Stimulated activated CD8-positive, alpha-beta memory T cell treated with anti-CD3 and anti-CD28 coated beads, Interleukin-15, amount 100 ng/mL, for 4 hours (primary cell): ENCODE measurements around the gene SLA2.
"Not testable (repeated sequence)": the region's sequence is repeated elsewhere in the genome, so short reads cannot be mapped to it uniquely, and the experiment has no call there.

Experiments
- DNase-seq, 2 donors: peaks; one replicate each; pipeline ENCODE4 v3.0.0-alpha.2; 2020; ENCODE audit warnings: low read depth in 2 of 2

Gene SLA2

DNA sequence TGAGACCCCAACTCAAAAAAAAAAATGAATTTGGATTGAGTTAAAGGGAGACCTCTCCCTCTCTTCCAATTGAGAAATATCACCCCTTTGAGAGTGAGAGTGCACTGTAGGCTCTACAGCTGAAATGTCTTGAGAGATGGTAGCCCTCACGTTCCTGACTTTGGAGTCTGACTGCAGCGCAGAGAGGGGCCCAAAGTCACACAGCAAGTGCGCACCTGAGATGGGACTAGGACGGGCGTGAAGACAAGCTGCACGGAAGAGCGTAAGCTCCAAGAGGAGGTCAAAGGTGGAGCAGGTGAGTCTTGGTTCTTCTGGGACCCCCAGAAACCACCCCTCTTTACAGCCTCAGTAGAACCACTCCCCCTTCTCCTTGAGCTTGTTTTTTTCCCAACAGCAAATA is 643 bp downstream of the SLA2 start:
- DNase-seq: no peak

DNA sequence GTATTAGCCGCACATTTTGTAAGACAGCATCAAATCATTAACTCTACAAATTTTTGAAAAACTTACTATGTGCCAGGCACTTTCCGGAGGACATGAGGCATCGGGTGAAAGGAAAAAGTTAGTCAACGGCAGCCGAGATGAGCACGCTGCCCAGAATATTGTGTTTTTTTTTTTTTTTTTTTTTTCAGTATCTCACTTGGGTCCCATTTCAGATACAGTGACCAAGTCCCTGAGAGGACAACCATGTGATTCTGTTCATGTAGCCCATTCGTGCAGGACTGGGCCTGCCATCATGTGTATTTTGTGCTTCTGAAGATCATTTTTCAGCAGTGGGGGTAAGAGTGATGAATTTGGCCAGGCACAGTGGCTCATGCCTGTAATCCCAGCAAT is 1.3 kb downstream of the SLA2 start:
- peak in 1 of 2 donors; percentile 45 for DNase-seq

DNA sequence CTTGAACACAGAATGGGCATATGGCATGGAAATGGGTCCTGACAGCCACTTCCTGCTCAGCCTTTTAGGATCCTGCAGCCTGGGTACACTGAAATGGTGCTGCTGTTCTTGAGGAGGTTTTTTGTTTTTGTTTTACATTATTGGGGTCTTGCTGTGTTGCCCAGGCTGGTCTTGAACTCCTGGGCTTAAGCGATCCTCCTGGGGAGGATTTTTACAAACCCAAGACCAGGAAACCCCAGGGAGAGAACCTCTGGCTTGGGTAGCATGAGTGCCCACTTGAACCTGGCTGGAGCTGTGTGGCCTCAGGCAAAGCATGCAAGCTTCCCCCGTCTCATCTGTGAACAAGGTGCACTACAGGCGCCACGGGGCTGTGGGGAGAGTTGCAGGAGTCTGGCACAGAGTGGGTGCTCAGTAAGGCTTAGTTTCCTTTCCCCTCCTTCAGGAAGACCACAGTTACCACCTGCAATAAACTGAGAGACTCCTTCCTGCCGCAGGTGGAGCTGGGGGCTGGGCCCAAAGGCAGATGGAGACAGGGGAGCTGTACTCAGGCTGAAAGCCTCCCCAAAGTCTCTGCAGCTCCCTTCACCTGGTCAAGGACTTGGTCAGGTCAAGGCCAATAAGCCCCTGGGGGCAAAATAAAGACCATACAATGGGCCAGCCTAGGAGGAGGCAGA is 1.8 kb downstream of the SLA2 start:
- DNase-seq: peak; percentile 46 to 48

DNA sequence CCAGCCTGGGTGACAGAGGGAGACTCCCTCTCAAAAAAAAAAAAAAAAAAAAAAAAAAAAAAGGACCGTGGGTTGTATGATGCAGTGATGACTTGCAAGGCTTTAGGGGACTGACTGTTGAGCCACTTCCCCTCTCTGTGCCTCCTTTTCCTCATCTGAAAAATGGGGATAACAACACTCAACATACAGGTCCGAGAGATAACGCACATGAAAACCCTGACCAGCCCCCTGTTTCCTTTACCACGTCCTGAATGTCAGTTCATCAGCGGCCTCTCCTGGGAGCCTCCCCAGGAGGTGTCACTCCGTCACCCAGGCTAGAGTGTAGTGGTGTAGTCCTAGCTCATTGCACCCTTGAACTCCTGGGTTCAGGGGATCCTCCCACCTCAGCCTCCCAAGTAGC is 3.9 kb downstream of the SLA2 start:
- no peak for DNase-seq

DNA sequence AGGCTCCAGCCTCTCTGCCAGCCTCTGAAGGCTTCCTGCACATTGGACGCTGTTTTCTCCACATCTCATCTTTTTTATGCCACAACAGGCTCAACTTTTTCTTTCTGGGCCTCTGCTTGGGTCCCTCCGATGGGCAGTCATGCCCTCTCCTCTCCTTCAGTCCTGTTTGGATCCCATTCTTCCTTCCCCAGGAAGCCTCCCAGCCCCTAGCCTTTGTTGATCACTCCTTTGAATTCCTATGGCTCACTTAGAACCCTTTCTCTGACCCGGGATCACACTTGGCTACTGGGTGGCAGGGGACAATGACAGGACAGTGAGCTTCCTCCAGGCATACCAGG is 4.5 kb downstream of the SLA2 start:
- no peak for DNase-seq

DNA sequence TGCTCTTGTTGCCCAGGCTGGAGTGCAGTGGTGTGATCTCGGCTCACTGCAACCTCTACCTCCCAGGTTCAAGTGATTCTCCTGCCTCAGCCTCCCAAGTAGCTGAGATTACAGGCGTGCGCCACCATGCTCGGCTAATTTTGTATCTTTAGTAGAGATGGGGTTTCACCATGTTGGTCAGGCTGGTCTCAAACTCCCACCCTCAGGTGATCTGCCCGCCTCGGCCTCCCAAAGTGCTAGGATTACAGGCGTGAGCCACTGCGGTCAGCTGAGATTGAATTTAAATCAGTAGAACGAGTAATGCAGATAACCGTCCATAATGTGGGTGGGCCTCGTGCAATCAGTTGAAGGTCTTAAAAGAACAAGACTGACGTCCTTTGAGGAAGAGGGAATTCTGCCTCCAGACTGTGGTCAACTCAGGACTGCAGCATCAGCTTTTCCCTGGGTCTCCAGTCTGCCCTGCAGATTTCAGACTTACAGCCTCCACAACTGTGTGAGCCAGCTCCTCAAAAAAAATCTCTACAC is 7.1 kb downstream of the SLA2 start:
- DNase-seq: not testable (repeated sequence)

DNA sequence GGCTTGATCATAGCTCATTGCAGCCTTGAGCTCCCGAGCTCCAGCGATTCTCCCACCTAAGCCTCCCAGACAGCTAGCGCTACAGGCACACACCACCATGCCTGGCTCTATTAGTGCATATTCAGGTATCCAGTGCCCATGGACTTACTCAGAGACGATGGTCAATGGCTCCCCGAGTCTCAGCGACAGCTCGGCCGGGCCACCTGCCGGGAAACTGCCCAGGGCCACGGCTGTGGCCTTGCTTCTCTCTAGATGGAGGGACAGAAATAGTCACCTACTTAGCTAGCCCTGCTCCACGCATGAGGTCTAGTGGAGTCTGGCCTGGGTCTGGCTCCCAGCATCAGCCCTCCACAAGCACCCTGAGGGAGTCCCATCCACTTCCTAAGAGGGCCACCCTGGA is 11.7 kb downstream of the SLA2 start:
- no peak for DNase-seq

DNA sequence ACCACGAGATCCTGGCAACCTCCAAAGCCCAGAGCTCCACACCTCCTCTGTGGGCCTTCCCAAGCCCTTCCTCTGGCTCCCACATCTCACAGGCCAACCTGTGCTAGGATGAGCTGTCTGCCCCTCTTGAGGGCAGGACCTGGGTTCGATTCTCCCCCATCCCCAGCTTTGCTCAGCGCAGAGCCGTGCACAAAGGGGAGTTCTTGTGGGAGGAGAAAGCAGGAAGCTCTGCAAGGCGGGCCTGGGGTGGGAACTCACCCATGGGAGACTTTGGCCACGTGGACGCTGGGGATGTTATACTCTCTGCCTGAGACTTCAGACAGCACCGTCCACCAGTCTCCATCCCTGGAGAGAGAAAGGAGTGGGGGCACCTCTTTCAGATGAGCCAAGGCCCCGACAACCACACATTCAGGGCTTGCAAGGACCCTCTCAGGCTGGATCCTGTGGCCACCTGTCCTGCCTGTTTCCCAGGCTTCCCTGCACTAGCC is 12.7 kb downstream of the SLA2 start:
- no peak for DNase-seq

DNA sequence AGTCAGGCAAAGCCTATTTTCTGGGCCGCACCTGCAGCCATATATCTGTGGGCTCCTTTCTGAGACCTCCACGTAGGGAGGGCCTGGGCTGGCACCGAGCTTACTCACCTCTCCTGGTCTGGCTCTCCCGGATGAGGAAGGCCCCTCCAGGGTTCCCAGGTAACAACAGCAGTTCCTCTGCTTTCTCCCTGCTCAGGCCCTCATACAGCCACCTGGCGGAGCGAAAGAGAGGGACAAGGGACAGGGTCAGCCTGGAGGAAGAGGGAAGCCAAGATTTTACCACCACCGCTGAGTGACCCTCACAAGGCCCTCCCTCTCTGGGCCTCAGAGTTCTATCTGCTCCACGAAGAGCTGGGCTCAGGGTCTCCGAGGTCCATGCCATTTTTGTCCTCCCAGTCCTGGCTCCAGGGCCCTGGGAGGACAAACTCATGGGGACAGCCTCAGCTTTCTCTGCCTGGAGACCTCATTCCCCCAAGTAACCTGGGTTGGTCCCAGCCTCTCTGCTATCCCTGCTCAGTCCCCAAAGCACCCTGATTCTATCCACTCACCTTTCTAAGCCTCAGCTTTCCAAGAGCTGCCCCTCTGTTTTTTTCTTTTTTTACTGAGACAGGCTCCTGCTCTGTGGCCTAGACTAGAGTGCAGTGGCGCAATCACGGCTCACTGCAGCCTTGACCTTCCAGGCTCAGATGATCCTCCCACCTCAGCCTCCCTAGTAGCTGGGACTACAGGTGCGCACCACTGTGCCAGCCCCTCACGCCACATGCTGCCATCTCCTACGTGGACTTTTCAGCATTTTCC is 13.3 kb downstream of the SLA2 start:
- no peak for DNase-seq

DNA sequence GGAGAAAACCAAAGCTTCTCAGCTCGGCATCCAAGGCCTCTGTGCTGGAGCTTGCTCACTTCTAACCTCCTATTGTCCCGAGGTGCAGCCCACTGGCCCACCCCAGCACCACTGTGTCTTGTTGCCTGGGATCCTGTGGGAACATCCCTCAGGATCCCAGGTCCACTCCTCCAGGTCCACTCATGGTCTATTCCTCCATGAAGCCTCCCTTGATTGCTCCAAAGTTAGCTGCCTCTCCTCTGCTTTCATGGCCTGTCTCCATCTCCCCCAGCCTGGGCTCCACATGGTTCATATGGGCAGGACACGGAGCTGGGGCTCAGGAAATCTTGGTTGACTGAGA is 13.9 kb downstream of the SLA2 start:
- no peak for DNase-seq

DNA sequence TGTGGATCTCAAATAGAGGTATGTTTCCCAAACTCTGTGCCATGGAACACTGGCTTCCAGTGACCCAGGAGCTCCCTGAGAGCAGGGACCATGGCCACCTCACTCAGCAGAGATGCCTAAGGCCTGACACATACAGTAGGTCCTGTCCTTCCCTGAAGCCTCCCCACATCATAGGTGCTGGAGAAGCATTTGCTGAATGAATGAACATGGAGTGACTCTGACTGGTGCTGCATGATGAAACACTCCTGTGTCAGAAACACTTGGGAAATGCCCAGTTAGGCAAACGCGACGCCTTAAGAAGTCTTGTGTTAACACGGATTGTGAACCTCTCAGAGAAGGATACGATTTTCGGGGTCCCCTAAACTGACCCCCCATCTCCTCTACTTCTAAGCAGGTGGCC is 14.3 kb downstream of the SLA2 start:
- no peak for DNase-seq

DNA sequence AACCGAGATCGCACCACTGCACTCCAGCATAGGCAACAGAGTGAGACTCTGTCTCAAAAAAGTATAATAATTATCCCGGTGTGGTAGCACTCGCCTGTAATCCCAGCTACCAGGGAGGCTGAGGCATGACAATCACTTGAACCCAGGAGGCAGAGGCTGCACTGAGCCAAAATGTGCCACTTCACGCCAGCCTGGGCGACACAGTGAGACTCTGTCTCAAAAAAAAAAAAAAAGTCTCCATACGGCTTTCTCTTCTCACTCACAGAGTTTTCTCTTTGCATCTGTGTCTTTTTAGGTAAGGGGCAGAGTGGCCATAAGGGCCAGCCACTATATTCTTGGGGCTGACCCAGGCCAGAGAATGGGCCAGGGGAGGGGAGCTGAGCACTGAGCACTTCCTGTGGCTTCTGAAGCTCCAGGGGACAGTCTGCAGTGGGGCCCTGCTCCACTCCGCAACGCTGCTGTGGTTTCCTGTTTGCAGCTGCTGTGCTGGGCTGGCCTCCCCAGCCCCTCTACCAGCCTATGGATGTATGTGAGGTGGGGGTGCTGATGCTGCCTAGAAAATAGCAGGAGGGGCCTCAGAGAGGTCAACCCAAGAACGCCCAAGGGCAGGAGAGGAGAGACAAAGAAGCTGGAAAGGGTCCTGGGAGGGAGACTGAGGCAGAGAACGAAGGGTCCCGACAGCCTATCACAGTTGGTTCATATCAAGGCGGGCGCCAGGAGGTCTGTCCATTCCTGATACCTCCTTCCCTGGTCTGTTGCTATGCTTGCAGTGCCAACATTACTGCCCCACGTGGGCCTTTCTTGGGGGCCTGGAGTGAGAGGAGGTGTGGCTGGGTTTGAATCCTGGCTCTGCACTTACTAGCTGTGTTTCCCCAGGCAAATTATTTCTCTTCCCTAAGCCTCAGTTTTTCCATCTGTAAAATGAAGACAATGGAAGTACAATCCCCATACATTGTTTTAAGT is 16.0 kb downstream of the SLA2 start:
- peak in 1 of 2 donors; percentile 16 for DNase-seq

DNA sequence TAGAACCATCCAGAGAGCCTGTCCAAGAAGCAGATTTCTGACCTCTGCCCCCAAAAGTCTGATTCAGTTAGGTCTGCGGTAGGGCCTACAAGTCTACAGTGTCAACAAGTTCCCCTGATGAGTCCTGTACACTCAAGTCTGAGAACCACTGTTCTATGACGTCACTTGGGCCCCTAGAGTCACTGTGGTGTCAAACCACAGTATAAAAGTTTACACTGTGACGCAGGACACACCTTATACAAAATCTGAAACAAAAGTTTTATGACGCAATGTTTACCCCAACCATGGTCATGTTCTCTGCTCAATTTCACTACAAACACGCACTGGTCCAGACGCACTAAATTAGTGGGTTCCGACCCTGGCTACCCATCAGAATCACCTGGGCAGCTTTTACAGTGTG is 17.9 kb downstream of the SLA2 start:
- no peak for DNase-seq

DNA sequence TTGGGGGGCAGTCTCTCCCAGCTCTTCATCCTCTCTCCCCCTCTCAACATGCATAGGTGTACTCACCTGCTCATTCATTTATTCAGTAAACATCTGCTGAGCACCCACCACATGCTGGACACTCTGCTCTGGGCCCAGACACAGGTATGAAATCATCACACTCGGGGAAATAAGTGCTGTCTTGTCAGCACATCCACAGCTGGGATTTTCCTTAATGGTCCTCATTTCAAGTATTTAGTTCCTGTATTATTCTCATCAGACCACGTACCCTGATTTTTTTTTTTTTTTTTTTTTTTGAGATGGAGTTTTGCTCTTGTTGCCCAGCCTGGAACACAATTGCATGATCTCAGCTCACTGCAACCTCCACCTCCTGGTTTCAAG is 21.1 kb downstream of the SLA2 start:
- no peak for DNase-seq

DNA sequence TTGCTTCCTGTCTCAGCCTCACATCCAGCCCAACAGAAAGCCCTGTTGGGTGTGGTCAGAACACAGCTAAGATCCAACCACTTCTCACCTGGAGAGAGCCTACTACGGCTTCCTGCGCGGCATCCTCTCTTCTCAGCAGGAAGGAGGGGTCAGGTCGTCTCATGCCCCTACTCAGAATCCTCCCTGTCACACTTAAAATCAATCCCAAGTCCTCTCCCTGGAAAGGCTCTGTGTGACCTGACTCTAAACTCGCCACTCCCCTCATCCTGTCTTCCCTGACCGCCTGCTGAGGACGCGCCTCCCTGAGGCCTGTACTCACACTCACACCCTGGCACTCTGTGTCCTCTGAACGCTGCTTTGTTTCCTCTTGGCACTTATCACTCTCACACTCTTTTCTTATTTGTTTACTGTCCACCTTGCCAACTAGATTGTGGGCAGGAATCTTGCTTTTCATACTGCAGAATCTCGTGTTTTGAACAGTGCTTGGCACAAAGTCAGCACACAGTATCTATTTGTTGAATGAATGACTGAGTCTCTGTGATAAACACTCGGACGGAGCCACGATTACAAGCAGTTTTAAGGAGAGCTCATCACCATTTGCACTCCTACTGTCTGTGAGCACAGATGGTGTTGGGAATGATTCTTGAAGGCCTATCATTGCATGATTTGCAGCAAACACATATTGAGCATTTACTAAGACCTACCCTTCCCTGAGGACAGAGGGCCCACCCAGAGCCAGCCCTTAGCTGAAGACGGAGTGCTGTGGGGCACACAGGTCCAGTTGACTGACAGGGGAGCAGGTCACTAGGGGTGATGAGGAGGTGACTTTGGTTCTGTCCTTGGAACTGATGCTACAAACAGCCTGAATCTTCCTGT is 21.7 kb downstream of the SLA2 start:
- no peak for DNase-seq

DNA sequence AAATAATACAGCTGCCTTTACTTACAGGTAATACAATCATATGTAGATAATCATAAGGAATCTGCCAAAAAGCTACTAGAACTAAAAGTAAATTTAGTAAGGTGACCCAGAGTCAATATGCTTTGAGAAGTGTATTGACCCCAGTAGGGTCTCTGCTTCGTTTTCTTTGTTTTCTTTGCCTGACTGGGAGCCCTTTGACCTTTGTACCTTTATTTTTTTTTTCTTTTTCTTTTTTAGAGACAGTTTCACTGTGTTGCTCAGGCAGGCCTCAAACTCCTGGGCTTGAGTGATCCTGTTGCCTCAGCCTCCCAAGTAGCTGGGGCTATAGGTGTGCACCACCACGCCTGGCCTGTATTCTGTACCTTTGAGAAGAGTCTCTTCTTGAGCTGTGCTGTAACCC is 22.6 kb downstream of the SLA2 start:
- DNase-seq: no peak

DNA sequence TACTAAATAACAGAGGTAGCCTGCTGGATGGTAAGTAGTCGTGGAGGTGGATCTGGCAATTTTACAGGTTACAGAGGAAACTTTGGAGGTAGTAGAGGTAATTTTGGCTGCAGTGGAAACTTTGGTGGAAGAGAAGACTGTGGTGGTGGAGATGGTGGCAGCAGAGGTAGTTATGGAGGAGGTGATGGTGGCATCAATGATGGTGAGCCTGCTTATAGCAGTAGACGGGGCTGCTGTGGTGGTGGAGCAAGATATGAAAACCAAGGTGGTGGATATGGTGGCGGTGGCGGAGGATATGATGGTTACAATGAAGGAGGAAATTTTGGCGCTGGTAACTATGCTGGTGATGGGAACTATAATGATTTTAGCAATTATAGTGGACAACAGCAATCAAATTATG is 25.1 kb downstream of the SLA2 start:
- no peak for DNase-seq

DNA sequence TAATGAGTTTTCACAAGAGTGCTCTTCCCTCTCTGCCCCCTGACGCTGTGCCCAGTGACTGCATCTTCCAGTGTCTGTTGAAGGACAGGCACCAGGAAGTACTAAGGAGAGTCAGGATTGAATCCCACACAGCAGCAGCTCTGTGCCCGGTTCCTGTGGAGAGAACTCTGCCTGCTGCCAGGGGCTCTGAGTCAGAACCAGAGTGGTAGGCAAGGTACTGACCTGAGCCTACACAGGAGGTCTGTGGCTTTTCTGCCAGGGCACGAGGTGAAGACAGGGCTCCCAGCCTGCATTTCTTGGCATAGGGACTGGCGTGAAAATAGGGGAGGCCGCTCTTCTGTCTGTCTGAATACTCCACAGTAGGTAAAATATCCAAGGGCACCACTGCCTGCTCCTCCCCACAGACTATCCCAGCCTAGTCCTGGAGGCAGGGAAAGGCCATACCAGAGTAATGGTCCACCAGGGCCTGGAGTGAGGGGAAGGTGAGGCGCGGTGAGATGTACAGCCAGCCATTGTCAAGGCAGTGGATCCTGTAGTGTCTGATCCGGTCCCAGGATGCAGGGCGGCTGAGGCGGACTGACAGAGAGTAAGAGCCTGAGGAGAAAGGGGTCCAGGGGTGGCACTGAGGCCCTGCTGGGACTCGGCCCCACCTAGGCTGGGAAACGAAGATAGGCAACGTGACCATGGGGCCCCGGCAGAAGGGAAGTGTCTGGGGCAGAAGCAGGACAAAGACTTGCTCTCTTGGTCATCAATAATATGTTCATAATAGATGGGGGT is 31.0 kb downstream of the SLA2 start:
- no peak for DNase-seq

DNA sequence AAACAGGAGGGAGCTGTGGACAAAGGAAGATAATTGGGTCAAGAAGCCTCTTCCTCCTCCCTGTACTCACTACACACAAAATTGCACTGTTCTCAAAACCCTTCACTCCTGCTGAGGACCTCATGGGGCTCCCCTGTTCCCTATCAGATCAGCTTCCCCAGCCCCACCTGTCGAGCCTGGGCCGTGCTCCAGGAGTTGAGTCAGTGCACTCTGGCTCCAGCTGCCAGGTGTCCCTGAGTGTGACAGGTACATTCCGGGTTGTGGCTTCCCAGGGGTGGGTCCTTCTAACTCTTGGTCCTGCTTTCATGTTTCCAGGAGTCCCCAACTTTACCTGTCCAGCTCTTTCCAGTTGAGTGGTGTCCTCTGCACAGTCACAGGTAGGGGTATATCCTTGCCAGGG is 32.0 kb downstream of the SLA2 start:
- DNase-seq: no peak

DNA sequence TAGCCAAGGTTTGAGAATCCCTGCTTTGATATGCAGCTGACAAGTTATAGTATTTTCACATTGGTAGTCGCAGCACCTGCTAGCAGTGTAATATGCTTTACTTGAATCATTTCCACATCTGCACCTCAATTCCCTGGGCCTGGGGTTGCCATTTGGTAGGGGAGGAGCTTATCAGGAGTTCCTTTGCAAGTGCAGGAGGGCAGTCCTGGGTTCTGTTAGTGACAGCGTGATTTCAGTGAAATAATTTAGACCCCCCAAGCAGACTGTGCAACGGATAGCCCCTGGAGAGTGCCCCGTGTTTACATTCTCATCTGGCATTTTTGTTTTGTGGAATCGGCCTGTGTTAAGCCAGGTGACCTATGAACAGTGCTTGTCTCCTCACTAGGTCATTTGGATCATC is 34.4 kb downstream of the SLA2 start:
- no peak for DNase-seq

DNA sequence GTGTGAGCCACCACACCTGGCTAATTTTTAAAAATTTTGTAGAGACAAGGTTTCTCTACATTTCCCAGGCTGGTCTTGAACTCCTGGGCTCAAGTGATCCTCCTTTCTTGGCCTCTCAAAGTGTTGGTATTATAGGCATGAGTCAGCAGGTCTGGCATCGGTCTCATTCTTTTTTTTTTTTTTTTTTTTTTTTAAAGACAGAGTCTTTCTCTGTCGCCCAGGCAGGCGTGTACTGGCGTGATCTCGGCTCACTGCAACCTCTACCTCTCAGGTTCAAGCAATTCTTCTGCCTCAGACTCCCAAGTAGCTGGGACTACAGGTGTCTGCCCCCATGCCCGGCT is 37.6 kb downstream of the SLA2 start:
- DNase-seq: not testable (repeated sequence)
